ENCODE data around the gene GNAS.

DNA sequence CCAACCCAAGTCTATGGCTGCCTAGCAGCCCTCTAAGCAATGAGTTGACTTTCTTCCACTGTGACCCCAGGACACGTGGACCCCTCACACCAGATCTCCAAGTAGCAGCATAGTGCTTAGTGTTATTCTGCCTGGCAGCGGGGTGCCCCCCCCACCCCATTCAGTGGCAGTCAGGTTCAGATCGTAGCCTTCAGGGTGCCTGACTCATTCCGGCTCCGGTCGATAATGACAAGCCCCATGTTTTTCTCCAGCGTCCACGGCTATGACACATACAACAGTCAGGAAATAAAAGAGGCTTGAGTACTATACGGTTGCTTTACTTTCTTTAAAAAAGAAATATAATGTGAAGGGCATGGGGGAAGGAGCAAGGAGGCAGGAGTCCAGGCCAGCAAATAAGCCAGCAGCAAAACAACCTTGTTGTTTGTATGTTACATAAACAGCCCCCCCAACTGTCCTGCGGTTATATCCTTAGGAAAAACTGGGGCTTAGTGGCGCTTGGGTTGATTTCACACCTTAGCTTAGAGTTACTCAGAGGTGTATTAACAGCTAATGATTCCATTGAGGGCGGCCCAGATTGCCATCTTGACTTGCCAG is 23.1 kb downstream of the GNAS start:
- TF ChIP-seq EP300 (IDR thresholded peaks at IDR 0.05) = no peak
- no peak for TF ChIP-seq POLR2A (IDR thresholded peaks at IDR 0.05)
- TF ChIP-seq, protein P1, sequence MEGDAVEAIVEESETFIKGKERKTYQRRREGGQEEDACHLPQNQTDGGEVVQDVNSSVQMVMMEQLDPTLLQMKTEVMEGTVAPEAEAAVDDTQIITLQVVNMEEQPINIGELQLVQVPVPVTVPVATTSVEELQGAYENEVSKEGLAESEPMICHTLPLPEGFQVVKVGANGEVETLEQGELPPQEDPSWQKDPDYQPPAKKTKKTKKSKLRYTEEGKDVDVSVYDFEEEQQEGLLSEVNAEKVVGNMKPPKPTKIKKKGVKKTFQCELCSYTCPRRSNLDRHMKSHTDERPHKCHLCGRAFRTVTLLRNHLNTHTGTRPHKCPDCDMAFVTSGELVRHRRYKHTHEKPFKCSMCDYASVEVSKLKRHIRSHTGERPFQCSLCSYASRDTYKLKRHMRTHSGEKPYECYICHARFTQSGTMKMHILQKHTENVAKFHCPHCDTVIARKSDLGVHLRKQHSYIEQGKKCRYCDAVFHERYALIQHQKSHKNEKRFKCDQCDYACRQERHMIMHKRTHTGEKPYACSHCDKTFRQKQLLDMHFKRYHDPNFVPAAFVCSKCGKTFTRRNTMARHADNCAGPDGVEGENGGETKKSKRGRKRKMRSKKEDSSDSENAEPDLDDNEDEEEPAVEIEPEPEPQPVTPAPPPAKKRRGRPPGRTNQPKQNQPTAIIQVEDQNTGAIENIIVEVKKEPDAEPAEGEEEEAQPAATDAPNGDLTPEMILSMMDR (IDR thresholded peaks at IDR 0.05) = no peak
- no peak for TF ChIP-seq POLR2AphosphoS5 (IDR thresholded peaks at IDR 0.05)

Data from gastroesophageal sphincter (tissue), 3 donors.